Right cardiac atrium (tissue), 5 donors: ENCODE results near the gene CCDC33. TPM values are rescaled to one million over a fixed set of nuclear protein-coding genes. Genes with fewer than 3 reads are reported as not detected.

Experiments
- ATAC-seq, 2 donors: fragments of 200-7000 bp; cut with Tn5 transposase; one replicate each; pipeline versions ENCODE4 v1.8.0 to v1.9.1; 2020; ENCODE audit warnings: moderate library complexity in 2 of 2, mild to moderate bottlenecking in 1 of 2
- DNase-seq, 3 donors: peaks; one replicate each; pipeline ENCODE4 v3.0.0-alpha.2; 2020
- H3K27ac ChIP-seq: one replicate; pipeline ENCODE4 v1.5.1; 2013; ENCODE audit warnings: mild to moderate bottlenecking, low read length, control low read depth, moderate library complexity
- H3K27me3 ChIP-seq: one replicate; pipeline ENCODE4 v1.6.1; 2013; ENCODE audit not compliant: control insufficient read depth, insufficient read depth
- H3K4me1 ChIP-seq: one replicate; pipeline ENCODE4 v1.6.1; 2013; ENCODE audit warnings: low read length; ENCODE audit not compliant: control insufficient read depth, insufficient read depth
- H3K4me3 ChIP-seq: one replicate; pipeline ENCODE4 v1.5.1; 2013; ENCODE audit warnings: low read length, control low read depth
- H3K9me3 ChIP-seq: one replicate; pipeline ENCODE4 v1.6.1; 2013; ENCODE audit warnings: low read length; ENCODE audit not compliant: control insufficient read depth
- WGBS: extraction: QIAGEN DNeasy Blood & Tissue Kit; methylation state at CpG from one replicate; pipeline ENCODE4 v1.1.7; 2013; 5-methylcytosine and 5-hydroxymethylcytosine counted together
- intact Hi-C, 4 donors: fragments of 100-400 bp; cut with DNase I; formaldehyde crosslinking; loops; one replicate each; pipeline versions ENCODE4 v1.11.0 to v1.14.0; 2022 to 2023
- polyA plus RNA-seq: library from polyadenylated mRNA; stranded (reverse); fragments of 200-250 nt; gene quantifications from one replicate; pipeline ENCODE4 v1.2.3, GENCODE V29; 2013
- total RNA-seq, 4 donors: library from RNA; stranded (reverse); fragmentation: NEBNext Ultra II Directional; extraction: Animal tissue kit (Norgen Biotek cat#: 25700); gene quantifications; one replicate each; pipeline ENCODE4 v1.2.1, GENCODE V29; 2021
- donor health status: healthy with polysubstance abuse.
- donor health status: DM: no; HTN: yes; CAD: no.
- donor health status: DM: no; HTN: no; CAD: no.
- donor health status: DM: no; HTN: yes; CAD: no; lungs with severe emphysema.
- donor health status: DM: yes; HTN: yes; CAD: no.

The CCDC33 gene
- total and polyA plus RNA-seq, 5 donors = 0.07 TPM; not detected in 4

- H3K27me3 ChIP-seq = no peaks in the 10 kb centered on the region
- H3K4me3 ChIP-seq = no peak overlapping the region
- intact Hi-C loops = no loop called here
- 84% methylated on average over 10 of the region's 10 CpGs for WGBS
- DNase-seq (no peak), ATAC-seq (no peak)
- no peaks in the 10 kb centered on the region for H3K9me3 ChIP-seq
- no peaks in the 10 kb centered on the region for H3K4me1 ChIP-seq
- H3K27ac ChIP-seq = no peak overlapping the region
Measured at GRCh38 chr15:74272812-74273211, 36.7 kb downstream of the CCDC33 start.

- H3K4me3 ChIP-seq = no peak overlapping the region
- WGBS = 78% methylated on average over 3 of the region's 3 CpGs
- H3K4me1 ChIP-seq = no peaks in the 10 kb centered on the region
- intact Hi-C loops = no loop called here
- ATAC-seq = no peak
- H3K27ac ChIP-seq = no peak overlapping the region
- H3K27me3 ChIP-seq = no peaks in the 10 kb centered on the region
- H3K9me3 ChIP-seq = no peaks in the 10 kb centered on the region
- DNase-seq = no peak
Measured at GRCh38 chr15:74274470-74275038, 38.4 kb downstream of the CCDC33 start.

GRCh38 chr15:74275957-74276356 is 39.8 kb downstream of the CCDC33 start:
- Histone ChIP-seq H3K4me3 (no peak overlapping the region), H3K27ac (no peak overlapping the region), H3K9me3 (no peaks in the 10 kb centered on the region), H3K27me3 (no peaks in the 10 kb centered on the region), H3K4me1 (no peaks in the 10 kb centered on the region)
- intact Hi-C loops = no loop called here
- ATAC-seq = no peak
- DNase-seq = no peak
- 92% methylated on average over 6 of the region's 6 CpGs for WGBS

DNA sequence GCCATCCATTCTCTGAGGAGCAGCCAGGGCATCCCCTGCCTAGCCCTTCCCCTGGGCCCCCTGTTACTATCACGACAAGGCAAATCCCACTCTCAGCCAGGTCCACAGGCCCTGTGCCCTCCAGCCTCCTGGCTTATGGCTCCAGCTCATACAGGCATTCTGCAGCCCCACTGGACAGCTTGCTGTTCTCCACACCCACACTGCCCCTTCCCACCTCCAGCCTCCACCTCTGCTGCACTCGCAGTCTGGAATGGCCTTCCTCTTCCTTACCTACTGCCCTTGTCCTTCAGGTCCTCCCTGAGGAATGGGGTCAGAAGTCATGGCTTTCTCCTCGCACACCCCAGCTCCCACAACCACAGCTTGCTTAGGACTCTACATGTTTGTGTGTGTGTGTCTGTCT is 40.4 kb downstream of the CCDC33 start:
- Histone ChIP-seq H3K9me3 (no peaks in the 10 kb centered on the region), H3K27me3 (no peaks in the 10 kb centered on the region), H3K4me3 (no peak overlapping the region), H3K4me1 (no peaks in the 10 kb centered on the region), H3K27ac (no peak overlapping the region)
- intact Hi-C loops = no loop called here
- ATAC-seq (no peak), DNase-seq (no peak)
- WGBS = 80% methylated on average over 3 of the region's 3 CpGs

DNA sequence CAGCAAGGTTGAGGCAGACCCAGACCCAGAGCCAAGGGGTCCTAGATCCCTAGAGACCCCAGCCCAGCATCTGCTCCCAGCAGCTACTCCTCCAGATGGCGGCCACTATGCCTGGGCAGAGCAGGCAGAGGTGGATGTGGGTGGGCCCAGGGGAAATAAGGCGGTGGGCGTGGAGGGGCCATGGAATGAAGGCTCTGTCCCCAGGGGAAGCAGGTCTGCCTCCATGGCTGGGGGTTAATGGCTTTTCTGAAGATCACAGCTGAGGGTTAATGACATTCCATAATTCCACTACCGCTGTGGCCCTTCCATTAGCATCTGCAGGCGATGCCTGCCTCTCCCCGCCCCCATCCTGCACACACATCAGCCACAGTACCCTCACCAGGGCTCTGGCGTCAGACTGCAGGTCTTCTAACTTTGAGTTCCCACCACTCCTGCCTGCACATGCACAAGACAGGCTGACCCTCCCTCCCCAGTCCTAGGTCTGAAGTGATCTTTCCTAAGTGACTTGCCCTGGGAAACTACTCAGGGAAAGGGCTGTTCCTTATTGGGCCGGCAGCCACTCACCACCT is 41.2 kb downstream of the CCDC33 start:
- DNase-seq = no peak
- ATAC-seq = no peak
- Histone ChIP-seq H3K4me3 (no peak overlapping the region), H3K27me3 (no peaks in the 10 kb centered on the region), H3K4me1 (no peaks in the 10 kb centered on the region), H3K9me3 (no peaks in the 10 kb centered on the region), H3K27ac (no peak overlapping the region)
- intact Hi-C loops = no loop called here
- WGBS = 84% methylated on average over 8 of the region's 8 CpGs

DNA sequence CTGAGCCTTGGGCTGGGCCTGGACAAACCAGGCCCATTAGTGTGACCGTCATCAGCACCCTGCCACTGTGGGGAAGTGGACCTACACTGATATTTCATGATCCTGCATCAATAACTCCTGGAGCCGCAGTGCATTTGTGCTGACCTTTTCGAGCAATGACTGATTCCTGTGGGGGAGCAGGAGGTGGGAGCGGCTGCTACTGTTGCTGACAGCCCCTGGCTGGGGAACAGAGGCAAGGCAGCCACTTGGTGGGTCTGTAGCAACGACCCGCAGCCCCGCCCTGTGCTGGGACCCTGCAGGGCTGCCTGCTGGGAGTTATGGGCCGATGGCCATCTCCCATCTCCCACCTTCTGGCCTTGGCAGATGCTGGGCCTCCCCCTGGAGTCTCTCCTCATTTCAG is 42.1 kb downstream of the CCDC33 start:
- Histone ChIP-seq H3K9me3 (no peaks in the 10 kb centered on the region), H3K4me3 (no peak overlapping the region), H3K4me1 (no peaks in the 10 kb centered on the region), H3K27me3 (no peaks in the 10 kb centered on the region), H3K27ac (no peak overlapping the region)
- no peak for ATAC-seq
- DNase-seq = no peak
- intact Hi-C loops = no loop called here
- WGBS = 66% methylated on average over 8 of the region's 8 CpGs

GRCh38 chr15:74281147-74282133 is 45.3 kb downstream of the CCDC33 start:
- ATAC-seq (no peak), DNase-seq (no peak)
- Histone ChIP-seq H3K9me3 (no peaks in the 10 kb centered on the region), H3K4me3 (no peak overlapping the region), H3K4me1 (no peaks in the 10 kb centered on the region), H3K27me3 (no peaks in the 10 kb centered on the region), H3K27ac (no peak overlapping the region)
- 58% methylated on average over 8 of the region's 8 CpGs for WGBS
- intact Hi-C loops = no loop called here

- H3K27ac ChIP-seq = no peak overlapping the region
- no peaks in the 10 kb centered on the region for H3K4me1 ChIP-seq
- DNase-seq (no peak), ATAC-seq (no peak)
- H3K27me3 ChIP-seq = no peaks in the 10 kb centered on the region
- WGBS = 56% methylated on average over 7 of the region's 7 CpGs
- no peaks in the 10 kb centered on the region for H3K9me3 ChIP-seq
- no peak overlapping the region for H3K4me3 ChIP-seq
- intact Hi-C loops = no loop called here
Measured at GRCh38 chr15:74283368-74283767, 47.2 kb downstream of the CCDC33 start.

DNA sequence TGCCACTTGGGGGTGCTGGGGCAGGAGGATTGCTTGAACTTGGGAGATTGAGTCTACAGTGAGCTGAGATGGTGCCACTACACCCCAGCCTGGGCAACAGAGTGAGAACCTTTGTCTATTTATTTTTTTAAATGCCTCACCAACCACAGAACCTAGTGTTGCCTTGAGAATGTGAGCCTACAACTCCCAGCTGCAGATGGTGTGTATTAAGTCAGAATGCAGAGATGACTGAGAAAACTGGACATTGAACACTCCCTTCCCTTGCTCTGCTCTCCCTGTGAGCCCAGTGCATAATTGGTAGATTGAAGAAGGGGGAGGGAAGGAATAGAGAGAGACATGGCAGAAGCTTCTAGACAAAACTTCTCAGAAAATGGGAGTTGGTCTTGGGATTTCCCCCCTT is 53.5 kb downstream of the CCDC33 start:
- no peak for DNase-seq
- Histone ChIP-seq H3K4me3 (no peak overlapping the region), H3K4me1 (no peaks in the 10 kb centered on the region), H3K27ac (no peak overlapping the region), H3K9me3 (no peaks in the 10 kb centered on the region), H3K27me3 (no peaks in the 10 kb centered on the region)
- intact Hi-C loops = no loop called here
- no peak for ATAC-seq

DNA sequence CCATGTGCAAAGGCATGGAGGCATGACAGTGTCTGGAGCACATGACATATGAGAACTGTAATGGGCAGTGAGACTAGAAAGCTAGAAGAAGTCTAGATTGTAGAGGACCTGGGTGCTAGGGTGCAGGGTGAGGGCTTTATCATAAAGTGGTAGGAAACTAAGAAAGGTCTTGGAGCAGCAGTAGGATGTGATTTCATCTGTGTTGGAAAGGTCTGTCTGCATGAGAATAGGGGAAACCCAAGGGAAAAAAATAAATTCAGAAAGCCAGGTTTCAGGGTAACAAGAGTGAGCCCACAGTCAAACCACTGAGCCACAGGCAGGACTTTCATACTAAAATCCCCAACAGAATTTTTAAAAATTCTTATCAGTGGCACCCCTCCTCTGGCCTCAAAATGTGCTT is 54.5 kb downstream of the CCDC33 start:
- ATAC-seq (no peak), DNase-seq (no peak)
- no peaks in the 10 kb centered on the region for H3K27me3 ChIP-seq
- no peak overlapping the region for H3K27ac ChIP-seq
- H3K4me1 ChIP-seq = no peaks in the 10 kb centered on the region
- H3K4me3 ChIP-seq = no peak overlapping the region
- intact Hi-C loops = no loop called here
- no peaks in the 10 kb centered on the region for H3K9me3 ChIP-seq
